Upper lobe of left lung (tissue), 4 donors: Measurements from ENCODE around the gene SLC25A48.

ENCODE experiments used
- POLR2A ChIP-seq, 4 donors: fragments of 450-650 bp; IDR thresholded peaks; one replicate each; pipeline ENCODE4 v1.5.1; 2016 to 2017; ENCODE audit warnings: antibody characterized with exemption in 4 of 4, mild to moderate bottlenecking in 2 of 4
- POLR2AphosphoS5 ChIP-seq, 2 donors: sonication (generic); formaldehyde crosslinking; IDR thresholded peaks; one replicate each; pipeline ENCODE4 v1.5.1; 2017; ENCODE audit warnings: antibody characterized with exemption in 2 of 2
- TF ChIP-seq, protein P1 (sequence below), 6 experiments: fragments of 450-650 bp in 4 of 6; fragments of 200-600 bp in 2 of 6; sonication (generic) in 2 of 6; IDR thresholded peaks; one replicate each; pipeline ENCODE4 v1.5.1; 2016 to 2019; ENCODE audit warnings: antibody characterized with exemption in 6 of 6

DNA sequence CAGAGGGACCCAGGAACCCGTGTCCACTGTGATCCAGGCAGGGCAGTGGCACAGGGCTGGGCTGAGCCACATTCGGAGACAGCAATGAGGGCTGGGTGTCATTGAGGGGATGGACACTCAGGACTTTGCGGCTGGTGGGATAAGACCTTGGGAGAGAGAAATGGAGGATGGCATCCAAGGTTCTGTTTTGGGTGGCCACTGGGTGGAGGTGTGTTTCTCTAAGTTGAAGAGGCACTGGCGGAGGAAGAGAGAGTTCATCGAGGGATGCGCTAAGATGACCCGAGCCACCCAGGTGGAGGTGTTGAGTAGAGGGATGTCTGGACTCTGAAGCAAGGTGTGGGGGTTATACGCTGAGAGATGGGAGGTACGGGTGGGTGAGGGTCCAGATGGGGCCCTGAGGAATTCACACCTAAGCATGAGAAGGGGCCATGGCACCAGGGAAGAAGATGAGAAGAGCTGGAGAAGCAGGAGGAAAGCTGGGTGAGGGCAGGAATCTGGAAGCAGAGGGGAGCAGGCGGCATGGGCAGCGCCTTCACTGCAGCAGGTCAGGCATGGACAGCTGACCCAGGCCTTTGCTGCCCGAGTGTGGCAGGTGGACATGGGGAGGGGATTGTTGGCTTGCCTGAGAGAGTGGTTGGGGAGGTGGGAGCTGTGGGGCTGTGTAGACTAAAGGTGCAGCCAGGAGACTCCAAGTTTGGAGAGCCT, 2.5 kb upstream of the SLC25A48 start:
- no peak for TF ChIP-seq POLR2AphosphoS5 (IDR thresholded peaks at IDR 0.05)
- TF ChIP-seq, protein P1, sequence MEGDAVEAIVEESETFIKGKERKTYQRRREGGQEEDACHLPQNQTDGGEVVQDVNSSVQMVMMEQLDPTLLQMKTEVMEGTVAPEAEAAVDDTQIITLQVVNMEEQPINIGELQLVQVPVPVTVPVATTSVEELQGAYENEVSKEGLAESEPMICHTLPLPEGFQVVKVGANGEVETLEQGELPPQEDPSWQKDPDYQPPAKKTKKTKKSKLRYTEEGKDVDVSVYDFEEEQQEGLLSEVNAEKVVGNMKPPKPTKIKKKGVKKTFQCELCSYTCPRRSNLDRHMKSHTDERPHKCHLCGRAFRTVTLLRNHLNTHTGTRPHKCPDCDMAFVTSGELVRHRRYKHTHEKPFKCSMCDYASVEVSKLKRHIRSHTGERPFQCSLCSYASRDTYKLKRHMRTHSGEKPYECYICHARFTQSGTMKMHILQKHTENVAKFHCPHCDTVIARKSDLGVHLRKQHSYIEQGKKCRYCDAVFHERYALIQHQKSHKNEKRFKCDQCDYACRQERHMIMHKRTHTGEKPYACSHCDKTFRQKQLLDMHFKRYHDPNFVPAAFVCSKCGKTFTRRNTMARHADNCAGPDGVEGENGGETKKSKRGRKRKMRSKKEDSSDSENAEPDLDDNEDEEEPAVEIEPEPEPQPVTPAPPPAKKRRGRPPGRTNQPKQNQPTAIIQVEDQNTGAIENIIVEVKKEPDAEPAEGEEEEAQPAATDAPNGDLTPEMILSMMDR (IDR thresholded peaks at IDR 0.05), result no peak
- TF ChIP-seq POLR2A (IDR thresholded peaks at IDR 0.05), result no peak
